Subcutaneous abdominal adipose tissue (tissue), 5 donors: Measurements from ENCODE around the gene XCL1.
"Not testable (repeated sequence)": the region's sequence is repeated elsewhere in the genome, so short reads cannot be mapped to it uniquely, and the experiment has no call there.

Experiments
- H3K27ac ChIP-seq: one replicate; pipeline ENCODE4 v1.7.0; 2013; ENCODE audit warnings: low read depth, mild to moderate bottlenecking, inconsistent platforms, low read length, moderate library complexity
- H3K27me3 ChIP-seq, 5 donors: one replicate each; pipeline ENCODE4 v1.7.0; 2013; ENCODE audit warnings: low read length in 5 of 5, inconsistent platforms in 1 of 5; ENCODE audit not compliant: control insufficient read depth in 5 of 5, insufficient read depth in 4 of 5
- H3K36me3 ChIP-seq, 5 donors: one replicate each; pipeline ENCODE4 v1.7.0; 2013; ENCODE audit warnings: low read length in 5 of 5; ENCODE audit not compliant: control insufficient read depth in 5 of 5, insufficient read depth in 5 of 5
- H3K4me1 ChIP-seq, 5 donors: one replicate each; pipeline ENCODE4 v1.7.0; 2013; ENCODE audit warnings: low read length in 5 of 5, mild to moderate bottlenecking in 3 of 5, moderate library complexity in 1 of 5; ENCODE audit not compliant: control insufficient read depth in 5 of 5, insufficient read depth in 5 of 5
- H3K4me3 ChIP-seq, 5 donors: one replicate each; pipeline ENCODE4 v1.7.0; 2013; ENCODE audit warnings: low read length in 5 of 5, low read depth in 1 of 5
- H3K9ac ChIP-seq, 5 donors: one replicate each; pipeline ENCODE4 v1.7.0; 2013; ENCODE audit warnings: low read length in 5 of 5, mild to moderate bottlenecking in 4 of 5, moderate library complexity in 3 of 5
- H3K9me3 ChIP-seq, 5 donors: one replicate each; pipeline ENCODE4 v1.7.0; 2013; ENCODE audit warnings: low read length in 5 of 5; ENCODE audit not compliant: control insufficient read depth in 5 of 5
- donor health status: healthy.
- donor health status: healthy.
- donor health status: healthy.
- donor health status: healthy.
- donor health status: healthy.

The XCL1 gene

GRCh38 chr1:168567568-168567967, 8.8 kb upstream of the XCL1 start:
- Histone ChIP-seq H3K4me3 (no peak overlapping the region), H3K27ac (no peak overlapping the region), H3K9me3 (no peaks in the 10 kb centered on the region), H3K36me3 (no peaks in the 10 kb centered on the region), H3K4me1 (no peaks in the 10 kb centered on the region), H3K9ac (no peak overlapping the region), H3K27me3 (peaks cover 0 to 2% (median 0%) of the 10 kb centered on the region in 5 donors)

- no peaks in the 10 kb centered on the region for H3K9me3 ChIP-seq
- H3K4me3 ChIP-seq, result no peak overlapping the region
- no peaks in the 10 kb centered on the region for H3K36me3 ChIP-seq
- H3K9ac ChIP-seq, result no peak overlapping the region
- H3K27me3 ChIP-seq, result peaks cover 0 to 2% (median 0%) of the 10 kb centered on the region in 5 donors
- H3K27ac ChIP-seq, result no peak overlapping the region
- no peaks in the 10 kb centered on the region for H3K4me1 ChIP-seq
These were observed 8.1 kb upstream of the XCL1 start for GRCh38 chr1:168568346-168568745.

GRCh38 chr1:168570652-168571051, 5.8 kb upstream of the XCL1 start:
- peaks cover 0 to 2% (median 0%) of the 10 kb centered on the region in 5 donors for H3K27me3 ChIP-seq
- no peaks in the 10 kb centered on the region for H3K36me3 ChIP-seq
- H3K9ac ChIP-seq, result no peak overlapping the region
- no peaks in the 10 kb centered on the region for H3K4me1 ChIP-seq
- H3K4me3 ChIP-seq, result no peak overlapping the region
- H3K27ac ChIP-seq, result no peak overlapping the region
- no peaks in the 10 kb centered on the region for H3K9me3 ChIP-seq

GRCh38 chr1:168572633-168573032, 3.8 kb upstream of the XCL1 start:
- H3K27me3 ChIP-seq, result peaks cover 0 to 2% (median 0%) of the 10 kb centered on the region in 5 donors
- H3K36me3 ChIP-seq, result no peaks in the 10 kb centered on the region
- H3K9me3 ChIP-seq, result no peaks in the 10 kb centered on the region
- no peak overlapping the region for H3K27ac ChIP-seq
- H3K4me3 ChIP-seq, result no peak overlapping the region
- no peaks in the 10 kb centered on the region for H3K4me1 ChIP-seq
- H3K9ac ChIP-seq, result no peak overlapping the region

- not testable (repeated sequence) for H3K4me1 ChIP-seq, H3K4me3 ChIP-seq, H3K9ac ChIP-seq, H3K9me3 ChIP-seq, H3K27me3 ChIP-seq, H3K27ac ChIP-seq, H3K36me3 ChIP-seq
These were observed 2.2 kb upstream of the XCL1 start for GRCh38 chr1:168574234-168574633.

- H3K36me3 ChIP-seq, H3K4me3 ChIP-seq, H3K27ac ChIP-seq, H3K9ac ChIP-seq, H3K4me1 ChIP-seq, H3K9me3 ChIP-seq, H3K27me3 ChIP-seq: not testable (repeated sequence)
These were observed 2.3 kb downstream of the XCL1 start for GRCh38 chr1:168578531-168579185.

- not testable (repeated sequence) for H3K9me3 ChIP-seq, H3K9ac ChIP-seq, H3K27me3 ChIP-seq, H3K36me3 ChIP-seq, H3K4me1 ChIP-seq, H3K27ac ChIP-seq, H3K4me3 ChIP-seq
These were observed 3.9 kb downstream of the XCL1 start for GRCh38 chr1:168580290-168580689.

GRCh38 chr1:168580991-168581390, 4.6 kb downstream of the XCL1 start:
- H3K27ac ChIP-seq, H3K9ac ChIP-seq, H3K4me1 ChIP-seq, H3K27me3 ChIP-seq, H3K9me3 ChIP-seq, H3K4me3 ChIP-seq, H3K36me3 ChIP-seq: not testable (repeated sequence)

- Histone ChIP-seq H3K27me3 (peaks cover 0 to 3% (median 0%) of the 10 kb centered on the region in 5 donors), H3K4me3 (no peak overlapping the region), H3K4me1 (no peaks in the 10 kb centered on the region), H3K9me3 (no peaks in the 10 kb centered on the region), H3K36me3 (no peaks in the 10 kb centered on the region), H3K9ac (no peak overlapping the region), H3K27ac (no peak overlapping the region)
These were observed 5.6 kb downstream of the XCL1 start for GRCh38 chr1:168581817-168582572.

GRCh38 chr1:168582688-168583336, 6.4 kb downstream of the XCL1 start:
- Histone ChIP-seq H3K4me1 (no peaks in the 10 kb centered on the region), H3K9ac (no peak overlapping the region), H3K9me3 (no peaks in the 10 kb centered on the region), H3K27me3 (peaks cover 0 to 3% (median 0%) of the 10 kb centered on the region in 5 donors), H3K4me3 (no peak overlapping the region), H3K27ac (no peak overlapping the region), H3K36me3 (no peaks in the 10 kb centered on the region)
